OCI-LY7 (cell line): ENCODE results near the gene KCNT1. TPM values are rescaled to one million over a fixed set of nuclear protein-coding genes. Genes with fewer than 3 reads are reported as not detected.

Experiments used
- BruUV-seq: library from RNA; stranded (reverse); fragments of 400-500 nt; replicated peaks from 2 replicates; lab custom pipeline; 2021; lab: Mats Ljungman, UMichigan
- CTCF ChIA-PET: fragments of 300-600 bp; sonication (Branson Sonifier 250); formaldehyde crosslinking; loops from one replicate; lab custom pipeline; 2022; ENCODE audit warnings: antibody characterized with exemption; ENCODE audit not compliant: unreplicated experiment; lab: Charles Lee
- POLR2A ChIA-PET: fragments of 300-600 bp; sonication (Branson Sonifier 250); formaldehyde crosslinking; loops from one replicate; lab custom pipeline; 2022; ENCODE audit warnings: antibody characterized with exemption; lab: Charles Lee
- DNase-seq: peaks from one replicate; pipeline ENCODE4 v3.0.0-alpha.2; 2015; ENCODE audit warnings: low spot score
- H2AFZ ChIP-seq: fragments of 200-600 bp; sonication (generic), shearing (Covaris generic); 2 replicates; pipeline ENCODE4 v1.6.1; 2014; ENCODE audit warnings: mild to moderate bottlenecking, antibody characterized with exemption, low read length, moderate library complexity
- H3K27ac ChIP-seq: fragments of 200-600 bp; sonication (generic); 2 replicates; pipeline ENCODE4 v1.5.1; 2014; ENCODE audit warnings: mixed run types, low read depth, mild to moderate bottlenecking, moderate library complexity, low read length, inconsistent platforms; ENCODE audit not compliant: poor library complexity, severe bottlenecking
- H3K36me3 ChIP-seq: fragments of 200-600 bp; sonication (generic); 2 replicates; pipeline ENCODE4 v1.6.1; 2014; ENCODE audit warnings: mild to moderate bottlenecking, antibody characterized with exemption, low read length, moderate library complexity, mixed read lengths; ENCODE audit not compliant: insufficient read depth
- H3K4me1 ChIP-seq: fragments of 200-600 bp; sonication (generic); 2 replicates; pipeline ENCODE4 v1.5.1; 2014; ENCODE audit warnings: mild to moderate bottlenecking, low read length; ENCODE audit not compliant: insufficient read depth, poor library complexity, severe bottlenecking
- H3K4me2 ChIP-seq: fragments of 200-600 bp; sonication (generic); 2 replicates; pipeline ENCODE4 v1.6.1; 2014; ENCODE audit warnings: mild to moderate bottlenecking, low read length
- H3K4me3 ChIP-seq: fragments of 200-600 bp; sonication (generic); 2 replicates; pipeline ENCODE4 v1.5.1; 2014; ENCODE audit warnings: mild to moderate bottlenecking, low read depth, low read length; ENCODE audit not compliant: poor library complexity, severe bottlenecking
- H3K79me2 ChIP-seq: fragments of 200-600 bp; sonication (generic); 2 replicates; pipeline ENCODE4 v1.6.1; 2016; ENCODE audit warnings: low read depth, mild to moderate bottlenecking, low read length, moderate library complexity, mixed read lengths; ENCODE audit not compliant: insufficient read depth
- H3K9me2 ChIP-seq: fragments of 200-600 bp; sonication (generic); 2 replicates; pipeline ENCODE4 v1.6.1; 2016; ENCODE audit warnings: mild to moderate bottlenecking, low read length, mixed read lengths; ENCODE audit not compliant: insufficient read depth
- H3K9me3 ChIP-seq: fragments of 200-600 bp; sonication (generic); 2 replicates; pipeline ENCODE4 v1.6.1; 2014; ENCODE audit warnings: mild to moderate bottlenecking, mixed run types, low read length, mixed read lengths
- H4K20me1 ChIP-seq: fragments of 200-600 bp; sonication (generic); 2 replicates; pipeline ENCODE4 v1.6.1; 2014; ENCODE audit warnings: mild to moderate bottlenecking, antibody characterized with exemption, low read length, moderate library complexity, mixed read lengths; ENCODE audit not compliant: insufficient read depth
- CTCF ChIP-seq: fragments of 200-600 bp; sonication (generic); conservative IDR thresholded peaks from 2 replicates; pipeline ENCODE4 v1.5.1; 2014; ENCODE audit warnings: mild to moderate bottlenecking, antibody characterized with exemption, low read length, moderate library complexity, mixed read lengths
- EZH2phosphoT487 ChIP-seq: fragments of 200-600 bp; sonication (generic); IDR thresholded peaks from 2 replicates; pipeline ENCODE4 v1.6.1; 2018; ENCODE audit warnings: low read depth, borderline replicate concordance, mild to moderate bottlenecking, mixed run types, antibody characterized with exemption, low read length, moderate library complexity, mixed read lengths
- intact Hi-C: fragments of 100-400 bp; cut with micrococcal nuclease; formaldehyde crosslinking; loops from one replicate; pipeline ENCODE4 v1.10.0; 2022; ENCODE audit not compliant: unreplicated experiment
- total RNA-seq, 2 experiments: library from RNA; depleted of rRNA in 1 of 2; stranded (reverse); fragments of >200 nt in 1 of 2; shearing (Covaris generic) in 1 of 2; gene quantifications; 2 replicates each; pipeline ENCODE4 v1.2.3, GENCODE V29; 2014 to 2022

Gene KCNT1
- total RNA-seq, 2 experiments from 2014 or later, result not detected

GRCh38 chr9:135821116-135821515 lies 119.1 kb downstream of the KCNT1 start:
- CTCF ChIA-PET, result no interaction called here

DNA sequence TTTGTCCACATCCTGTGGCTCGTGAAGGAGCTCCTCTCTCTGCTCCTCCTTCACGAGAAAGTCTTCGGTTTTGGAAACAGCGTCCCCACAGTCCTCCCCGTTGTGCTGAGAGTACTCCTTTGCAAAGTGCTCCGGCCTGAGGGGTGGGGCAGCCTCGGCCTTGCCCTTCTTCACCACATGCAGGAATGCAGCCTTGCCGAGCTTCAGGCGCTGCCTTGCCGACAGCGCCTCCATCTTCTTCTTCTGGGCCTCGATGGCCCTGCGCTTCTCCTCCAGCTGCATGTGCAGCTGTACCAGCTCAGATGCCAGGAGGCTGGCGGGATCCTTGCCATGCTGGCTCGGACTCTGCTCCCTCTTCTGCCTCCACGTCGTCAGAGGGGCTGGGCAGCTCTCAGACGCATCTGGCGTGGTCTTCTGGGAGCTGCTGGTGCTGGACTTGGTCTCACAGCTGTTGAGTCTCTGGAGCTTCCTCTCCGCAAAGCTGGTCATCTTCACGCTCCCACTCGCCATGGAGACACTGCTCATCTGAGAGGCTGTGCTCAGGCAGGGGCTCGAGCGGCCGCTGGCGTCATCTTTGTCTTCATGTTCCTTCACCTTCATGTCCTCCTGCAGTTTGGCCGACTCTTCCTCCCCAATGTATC lies 119.9 kb downstream of the KCNT1 start:
- peaks cover 69% of the 10 kb centered on the region for H3K36me3 ChIP-seq
- no peak for TF ChIP-seq CTCF
- no peak for TF ChIP-seq EZH2phosphoT487
- POLR2A ChIA-PET, result no interaction called here
- H3K9me3 ChIP-seq, result no peaks in the 10 kb centered on the region
- H3K9me2 ChIP-seq, result no peaks in the 10 kb centered on the region
- H2AFZ ChIP-seq, result no peak overlapping the region
- no TSS peak for BruUV-seq
- no peak for DNase-seq
- H3K79me2 ChIP-seq, result no peaks in the 10 kb centered on the region
- CTCF ChIA-PET, result no interaction called here
- no peak overlapping the region for H3K4me3 ChIP-seq
- H4K20me1 ChIP-seq, result no peaks in the 10 kb centered on the region
- H3K4me1 ChIP-seq, result no peaks in the 10 kb centered on the region
- no peak overlapping the region for H3K4me2 ChIP-seq
- no peak overlapping the region for H3K27ac ChIP-seq
- intact Hi-C loops, result no loop called here

More at GRCh38 chr9:135821116-135821515, 119.1 kb downstream of the KCNT1 start:
- no peak overlapping the region for H2AFZ ChIP-seq
- H3K4me3 ChIP-seq, result no peak overlapping the region
- no peaks in the 10 kb centered on the region for H3K4me1 ChIP-seq
- TF ChIP-seq EZH2phosphoT487 (no peak), CTCF (no peak)
- POLR2A ChIA-PET, result no interaction called here
- no TSS peak for BruUV-seq
- no peaks in the 10 kb centered on the region for H3K79me2 ChIP-seq
- no peak overlapping the region for H3K27ac ChIP-seq
- H4K20me1 ChIP-seq, result no peaks in the 10 kb centered on the region
- intact Hi-C loops, result no loop called here
- no peak overlapping the region for H3K4me2 ChIP-seq
- no peaks in the 10 kb centered on the region for H3K9me2 ChIP-seq
- H3K36me3 ChIP-seq, result peaks cover 76% of the 10 kb centered on the region
- no peaks in the 10 kb centered on the region for H3K9me3 ChIP-seq
- DNase-seq, result no peak

DNA sequence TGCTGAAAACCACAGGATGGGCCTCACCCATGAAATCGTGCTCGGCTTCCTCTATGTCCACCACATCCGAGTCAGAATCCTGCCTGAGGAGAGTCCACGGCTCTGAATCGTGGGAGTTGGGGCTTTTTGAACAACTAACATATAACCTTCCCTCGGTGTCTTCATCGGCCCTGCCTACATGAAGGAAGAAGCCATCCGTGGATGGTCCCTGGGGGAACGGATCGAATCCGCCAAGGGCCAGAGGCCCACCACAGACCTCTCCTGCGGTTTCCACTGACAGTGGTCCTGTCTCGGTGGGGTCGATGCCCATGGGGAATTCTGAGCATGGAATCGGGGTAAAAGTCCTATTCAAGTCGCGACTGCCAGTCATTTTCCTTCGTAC lies 120.4 kb downstream of the KCNT1 start:
- DNase-seq, result no peak
- H3K9me2 ChIP-seq, result no peaks in the 10 kb centered on the region
- no peak overlapping the region for H3K4me2 ChIP-seq
- H3K27ac ChIP-seq, result no peak overlapping the region
- TF ChIP-seq CTCF (no peak), EZH2phosphoT487 (no peak)
- H2AFZ ChIP-seq, result no peak overlapping the region
- CTCF ChIA-PET, result no interaction called here
- TSS peak; percentile 70 for BruUV-seq
- no peaks in the 10 kb centered on the region for H3K9me3 ChIP-seq
- intact Hi-C loops, result no loop called here
- H3K4me3 ChIP-seq, result no peak overlapping the region
- POLR2A ChIA-PET, result no interaction called here
- H3K4me1 ChIP-seq, result no peaks in the 10 kb centered on the region
- H3K36me3 ChIP-seq, result peaks cover 65% of the 10 kb centered on the region
- H4K20me1 ChIP-seq, result no peaks in the 10 kb centered on the region
- no peaks in the 10 kb centered on the region for H3K79me2 ChIP-seq
